Gastroesophageal sphincter (tissue), 4 donors: ENCODE data around the gene ERCC8. TPM values are rescaled to one million over a fixed set of nuclear protein-coding genes. Genes with fewer than 3 reads are reported as not detected.

Source experiments
- ATAC-seq: fragments of 150-250 bp; one replicate; pipeline ENCODE4 v1.9.1; 2016; ENCODE audit warnings: mild to moderate bottlenecking, moderate library complexity
- H3K27ac ChIP-seq, 4 donors: fragments of 200-600 bp; sonication (generic) in 3 of 4; 1 replicate in 3 of 4; 2 replicates in 1 of 4; pipeline ENCODE4 v1.5.1; 2016 to 2019
- H3K27me3 ChIP-seq: fragments of 200-600 bp; sonication (generic); one replicate; pipeline ENCODE4 v1.5.1; 2019
- H3K36me3 ChIP-seq, 2 donors: fragments of 200-600 bp; sonication (generic); one replicate each; pipeline ENCODE4 v1.5.1; 2019; ENCODE audit warnings: control low read depth in 1 of 2
- H3K4me1 ChIP-seq, 3 donors: fragments of 200-600 bp; sonication (generic); 1 replicate in 2 of 3; 2 replicates in 1 of 3; pipeline ENCODE4 v1.5.1; 2016 to 2019; ENCODE audit warnings: control low read depth in 2 of 3
- H3K4me3 ChIP-seq, 2 donors: fragments of 200-600 bp; sonication (generic); one replicate each; pipeline ENCODE4 v1.5.1; 2019; ENCODE audit warnings: mild to moderate bottlenecking in 1 of 2, moderate library complexity in 1 of 2
- H3K9me3 ChIP-seq, 3 donors: fragments of 200-600 bp; sonication (generic); one replicate each; pipeline ENCODE4 v1.5.1; 2017 to 2019; ENCODE audit warnings: control low read depth in 2 of 3
- EP300 ChIP-seq: sonication (generic); formaldehyde crosslinking; IDR thresholded peaks from one replicate; pipeline ENCODE4 v1.6.1; 2017; ENCODE audit warnings: antibody characterized with exemption, mild to moderate bottlenecking
- POLR2A ChIP-seq, 2 donors: fragments of 450-650 bp; IDR thresholded peaks; one replicate each; pipeline ENCODE4 v1.6.1; 2017; ENCODE audit warnings: antibody characterized with exemption in 2 of 2, mild to moderate bottlenecking in 2 of 2, moderate library complexity in 1 of 2
- POLR2AphosphoS5 ChIP-seq: sonication (generic); formaldehyde crosslinking; IDR thresholded peaks from one replicate; pipeline ENCODE4 v1.6.1; 2017; ENCODE audit warnings: antibody characterized with exemption
- WGBS, 2 donors: methylation state at CpG; one replicate each; pipeline ENCODE4 v1.1.5; 2018; ENCODE audit warnings: low coverage in 1 of 2; 5-methylcytosine and 5-hydroxymethylcytosine counted together
- total RNA-seq, 4 donors: library from RNA; depleted of rRNA; stranded (reverse); fragments of >200 nt; gene quantifications; one replicate each; pipeline ENCODE4 v1.1.0, GENCODE V29; 2016
- TF ChIP-seq, protein P1 (sequence below), 4 experiments: fragments of 200-600 bp in 2 of 4; fragments of 450-650 bp in 2 of 4; sonication (generic) in 1 of 4; IDR thresholded peaks; one replicate each; pipeline ENCODE4 v1.5.1; 2017 to 2019; ENCODE audit warnings: antibody characterized with exemption in 4 of 4, mild to moderate bottlenecking in 2 of 4, moderate library complexity in 2 of 4

The ERCC8 gene
- total RNA-seq, 4 donors from 2014 or later, result 10.1 to 19.5 (median 11.9) TPM

DNA sequence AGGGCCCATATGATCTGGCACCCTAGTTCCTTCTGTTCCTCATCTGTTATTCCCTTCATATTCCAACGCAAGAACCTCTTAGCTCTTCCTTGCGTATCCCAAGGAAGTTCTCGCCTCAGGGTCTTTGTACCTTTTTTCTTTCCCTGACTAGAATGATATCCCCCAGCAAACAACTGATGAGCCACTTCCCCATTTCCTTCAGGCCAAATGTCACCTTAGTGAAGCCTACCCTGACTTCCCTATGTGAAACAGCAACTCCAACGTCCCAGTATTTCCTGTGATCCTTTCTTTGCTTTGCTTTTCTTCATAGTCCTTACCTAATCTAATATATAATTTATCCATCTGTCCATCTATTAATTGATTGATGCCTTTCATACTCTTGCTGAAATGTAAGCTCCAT, 47.9 kb downstream of the ERCC8 start:
- no peak overlapping the region for H3K27ac ChIP-seq
- ATAC-seq, result no peak
- peaks cover 0 to 70% of the 10 kb centered on the region in 2 donors for H3K36me3 ChIP-seq
- no peak overlapping the region for H3K4me3 ChIP-seq
- WGBS, 2 donors, result 95 to 100% methylated on average over 3 to 4 of the region's 4 CpGs
- no peaks in the 10 kb centered on the region for H3K27me3 ChIP-seq
- H3K9me3 ChIP-seq, result no peaks in the 10 kb centered on the region
- no peaks in the 10 kb centered on the region for H3K4me1 ChIP-seq
- TF ChIP-seq POLR2A (IDR thresholded peaks at IDR 0.05), result no peak
- TF ChIP-seq, protein P1, sequence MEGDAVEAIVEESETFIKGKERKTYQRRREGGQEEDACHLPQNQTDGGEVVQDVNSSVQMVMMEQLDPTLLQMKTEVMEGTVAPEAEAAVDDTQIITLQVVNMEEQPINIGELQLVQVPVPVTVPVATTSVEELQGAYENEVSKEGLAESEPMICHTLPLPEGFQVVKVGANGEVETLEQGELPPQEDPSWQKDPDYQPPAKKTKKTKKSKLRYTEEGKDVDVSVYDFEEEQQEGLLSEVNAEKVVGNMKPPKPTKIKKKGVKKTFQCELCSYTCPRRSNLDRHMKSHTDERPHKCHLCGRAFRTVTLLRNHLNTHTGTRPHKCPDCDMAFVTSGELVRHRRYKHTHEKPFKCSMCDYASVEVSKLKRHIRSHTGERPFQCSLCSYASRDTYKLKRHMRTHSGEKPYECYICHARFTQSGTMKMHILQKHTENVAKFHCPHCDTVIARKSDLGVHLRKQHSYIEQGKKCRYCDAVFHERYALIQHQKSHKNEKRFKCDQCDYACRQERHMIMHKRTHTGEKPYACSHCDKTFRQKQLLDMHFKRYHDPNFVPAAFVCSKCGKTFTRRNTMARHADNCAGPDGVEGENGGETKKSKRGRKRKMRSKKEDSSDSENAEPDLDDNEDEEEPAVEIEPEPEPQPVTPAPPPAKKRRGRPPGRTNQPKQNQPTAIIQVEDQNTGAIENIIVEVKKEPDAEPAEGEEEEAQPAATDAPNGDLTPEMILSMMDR (IDR thresholded peaks at IDR 0.05), result no peak
- TF ChIP-seq EP300, result no peak
- no peak for TF ChIP-seq POLR2AphosphoS5

GRCh38 chr5:60893521-60893920, 51.3 kb downstream of the ERCC8 start:
- Histone ChIP-seq H3K27me3 (no peaks in the 10 kb centered on the region), H3K4me1 (no peaks in the 10 kb centered on the region), H3K9me3 (no peaks in the 10 kb centered on the region), H3K4me3 (no peak overlapping the region), H3K27ac (no peak overlapping the region), H3K36me3 (peaks cover 0 to 64% of the 10 kb centered on the region in 2 donors)
- TF ChIP-seq, protein P1 (IDR thresholded peaks at IDR 0.05), result no peak
- no peak for TF ChIP-seq EP300
- no peak for TF ChIP-seq POLR2A (IDR thresholded peaks at IDR 0.05)
- no peak for TF ChIP-seq POLR2AphosphoS5
- no peak for ATAC-seq
- WGBS, 2 donors, result 96 to 100% methylated on average over 1 to 13 of the region's 13 CpGs

GRCh38 chr5:60891667-60892066, 53.2 kb downstream of the ERCC8 start:
- Histone ChIP-seq H3K9me3 (no peaks in the 10 kb centered on the region), H3K4me3 (no peak overlapping the region), H3K4me1 (no peaks in the 10 kb centered on the region), H3K27ac (no peak overlapping the region), H3K36me3 (peaks cover 0 to 51% of the 10 kb centered on the region in 2 donors), H3K27me3 (no peaks in the 10 kb centered on the region)
- ATAC-seq, result no peak
- WGBS, 2 donors, result 80 to 86% methylated on average over 1 to 2 of the region's 2 CpGs
- no peak for TF ChIP-seq POLR2AphosphoS5
- no peak for TF ChIP-seq EP300
- no peak for TF ChIP-seq POLR2A (IDR thresholded peaks at IDR 0.05)
- TF ChIP-seq, protein P1 (IDR thresholded peaks at IDR 0.05), result no peak

DNA sequence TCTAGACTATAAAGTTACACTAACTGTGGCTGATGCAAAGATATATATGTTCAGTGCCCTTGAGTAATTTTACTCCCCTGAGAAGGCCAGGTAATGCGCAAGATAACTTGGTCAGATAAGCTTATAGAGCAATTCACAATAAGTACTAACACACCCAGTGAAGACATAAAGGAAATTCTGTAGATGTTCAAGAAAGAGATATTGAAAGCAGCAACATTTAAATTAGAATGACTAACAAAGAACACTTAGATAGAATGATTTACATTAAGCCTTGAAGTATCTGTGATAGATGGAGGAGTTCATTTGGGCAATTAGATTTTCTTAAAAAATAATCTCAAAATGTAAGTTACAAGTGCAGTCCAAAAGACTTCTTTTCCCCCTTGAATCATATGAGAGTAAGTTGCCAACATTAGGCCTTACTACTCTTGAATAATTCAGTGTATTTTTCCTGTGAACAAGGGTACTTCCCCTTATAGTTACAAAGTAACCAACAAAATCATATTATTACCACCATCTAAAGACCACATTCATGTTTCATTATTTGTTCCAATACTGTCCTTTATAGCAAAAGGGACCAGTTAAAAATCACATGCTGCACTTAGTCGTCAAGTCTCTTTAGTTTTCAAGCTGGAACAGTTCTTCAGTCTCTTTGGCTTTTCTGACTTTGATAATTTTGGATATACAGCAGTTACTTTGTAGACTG, 56.4 kb downstream of the ERCC8 start:
- 91 to 96% methylated on average over 2 of the region's 2 CpGs for WGBS, 2 donors
- no peak overlapping the region for H3K27ac ChIP-seq
- no peak overlapping the region for H3K4me3 ChIP-seq
- TF ChIP-seq POLR2AphosphoS5 (no peak), EP300 (no peak), POLR2A (IDR thresholded peaks at IDR 0.05) (no peak)
- TF ChIP-seq, protein P1 (IDR thresholded peaks at IDR 0.05), result no peak
- H3K9me3 ChIP-seq, result no peaks in the 10 kb centered on the region
- H3K27me3 ChIP-seq, result no peaks in the 10 kb centered on the region
- peaks cover 0 to 30% of the 10 kb centered on the region in 2 donors for H3K36me3 ChIP-seq
- H3K4me1 ChIP-seq, result no peaks in the 10 kb centered on the region
- ATAC-seq, result no peak

- no peaks in the 10 kb centered on the region for H3K9me3 ChIP-seq
- no peak overlapping the region for H3K4me3 ChIP-seq
- ATAC-seq, result no peak
- H3K27me3 ChIP-seq, result no peaks in the 10 kb centered on the region
- 73 to 87% methylated on average over 2 of the region's 2 CpGs for WGBS, 2 donors
- peaks cover 0 to 23% of the 10 kb centered on the region in 2 donors for H3K36me3 ChIP-seq
- TF ChIP-seq, protein P1 (IDR thresholded peaks at IDR 0.05), result no peak
- TF ChIP-seq EP300, result no peak
- TF ChIP-seq POLR2A (IDR thresholded peaks at IDR 0.05), result no peak
- TF ChIP-seq POLR2AphosphoS5, result no peak
- H3K27ac ChIP-seq, result no peak overlapping the region
- no peaks in the 10 kb centered on the region for H3K4me1 ChIP-seq
These were observed 57.1 kb downstream of the ERCC8 start for GRCh38 chr5:60887746-60888145.
